GM23338 (cell line): ENCODE data around the gene CHST11. TPM values are rescaled to one million over a fixed set of nuclear protein-coding genes. Genes with fewer than 3 reads are reported as not detected.

Source experiments
- ATAC-seq: fragments of 200-7000 bp; cut with Tn5 transposase; 3 replicates; pipeline ENCODE4 v1.9.1; 2020
- DNase-seq: peaks from one replicate; pipeline ENCODE4 v3.0.0-alpha.2; 2015; ENCODE audit warnings: low spot score
- H2AFZ ChIP-seq: fragments of 200-600 bp; sonication (generic); 2 replicates; pipeline ENCODE4 v1.8.0; 2016; ENCODE audit warnings: antibody characterized with exemption, mild to moderate bottlenecking, moderate library complexity
- H3F3A ChIP-seq: fragments of 200-600 bp; sonication (generic); replicated peaks from 2 replicates; pipeline ENCODE4 v1.8.0; 2017; ENCODE audit warnings: antibody characterized with exemption, mixed run types, low read depth
- H3K27ac ChIP-seq: fragments of 200-600 bp; sonication (generic); 2 replicates; pipeline ENCODE4 v1.6.1; 2016; ENCODE audit warnings: low read depth
- H3K27me3 ChIP-seq: fragments of 200-600 bp; sonication (generic); 2 replicates; pipeline ENCODE4 v1.8.0; 2016; ENCODE audit warnings: mild to moderate bottlenecking, mixed run types, moderate library complexity; ENCODE audit not compliant: insufficient read depth
- H3K36me3 ChIP-seq: fragments of 200-600 bp; sonication (generic); 2 replicates; pipeline ENCODE4 v1.8.0; 2016; ENCODE audit warnings: mild to moderate bottlenecking; ENCODE audit not compliant: insufficient read depth
- H3K4me1 ChIP-seq: fragments of 200-600 bp; sonication (generic); 2 replicates; pipeline ENCODE4 v1.8.0; 2016; ENCODE audit warnings: mild to moderate bottlenecking, moderate library complexity; ENCODE audit not compliant: insufficient read depth
- H3K4me2 ChIP-seq: fragments of 200-600 bp; sonication (generic); 2 replicates; pipeline ENCODE4 v1.7.1; 2017; ENCODE audit warnings: mixed run types
- H3K4me3 ChIP-seq: fragments of 200-600 bp; sonication (generic); 2 replicates; pipeline ENCODE4 v1.6.1; 2016; ENCODE audit warnings: mixed run types
- H3K79me2 ChIP-seq: fragments of 200-600 bp; sonication (generic); replicated peaks from 2 replicates; pipeline ENCODE4 v1.8.0; 2017; ENCODE audit warnings: mild to moderate bottlenecking; ENCODE audit not compliant: insufficient read depth
- H3K9me2 ChIP-seq: fragments of 200-600 bp; sonication (generic); 2 replicates; pipeline ENCODE4 v1.8.0; 2017; ENCODE audit not compliant: insufficient read depth
- H4K20me1 ChIP-seq: fragments of 200-600 bp; sonication (generic); replicated peaks from 2 replicates; pipeline ENCODE4 v1.8.0; 2017; ENCODE audit warnings: mild to moderate bottlenecking; ENCODE audit not compliant: insufficient read depth
- H3K27ac Mint-ChIP-seq: 2 replicates; pipeline ENCODE4 v1.8.0; 2020; ENCODE audit warnings: inconsistent platforms, mild to moderate bottlenecking, moderate library complexity, mixed read lengths
- H3K27me3 Mint-ChIP-seq: 3 replicates; pipeline ENCODE4 v1.8.0; 2022; ENCODE audit warnings: low read depth, mild to moderate bottlenecking, moderate library complexity, mixed read lengths, inconsistent platforms; ENCODE audit not compliant: insufficient read depth, poor library complexity
- H3K36me3 Mint-ChIP-seq: 3 replicates; pipeline ENCODE4 v1.8.0; 2021; ENCODE audit warnings: low read depth, mild to moderate bottlenecking, inconsistent platforms, moderate library complexity, mixed read lengths
- H3K4me1 Mint-ChIP-seq: 3 replicates; pipeline ENCODE4 v1.8.0; 2020; ENCODE audit warnings: mild to moderate bottlenecking, inconsistent platforms, mixed read lengths
- H3K4me3 Mint-ChIP-seq: 3 replicates; pipeline ENCODE4 v1.8.0; 2021; ENCODE audit warnings: moderate library complexity, mild to moderate bottlenecking, inconsistent platforms, mixed read lengths
- H3K9me3 Mint-ChIP-seq: 3 replicates; pipeline ENCODE4 v1.8.0; 2020; ENCODE audit warnings: moderate library complexity, mild to moderate bottlenecking, inconsistent platforms, mixed read lengths
- CREB1 ChIP-seq: fragments of 250-450 bp; sonication (Bioruptor Pico); IDR thresholded peaks from 2 replicates; pipeline ENCODE4 v1.5.0; 2020; ENCODE audit warnings: low read depth, mild to moderate bottlenecking, moderate library complexity
- ETS1 ChIP-seq: IDR thresholded peaks from 2 replicates; pipeline ENCODE4 v1.6.1; 2016; ENCODE audit warnings: antibody characterized with exemption
- EZH2 ChIP-seq: fragments of 200-600 bp; sonication (generic); IDR thresholded peaks from one replicate; pipeline ENCODE4 v1.8.0; 2017; ENCODE audit warnings: antibody characterized with exemption, mild to moderate bottlenecking, low read depth; ENCODE audit not compliant: unreplicated experiment
- JUNB ChIP-seq: IDR thresholded peaks from one replicate; pipeline ENCODE4 v1.6.1; 2016; ENCODE audit warnings: antibody characterized with exemption; ENCODE audit not compliant: unreplicated experiment
- NANOG ChIP-seq: IDR thresholded peaks from 2 replicates; pipeline ENCODE4 v1.6.1; 2016; ENCODE audit warnings: antibody characterized with exemption, borderline replicate concordance
- POLR2AphosphoS5 ChIP-seq: IDR thresholded peaks from 2 replicates; pipeline ENCODE4 v1.6.1; 2016; ENCODE audit warnings: antibody characterized with exemption, low read depth
- STAT1 ChIP-seq: IDR thresholded peaks from one replicate; pipeline ENCODE4 v1.6.1; 2016; ENCODE audit warnings: antibody characterized with exemption; ENCODE audit not compliant: unreplicated experiment
- ZNF462 ChIP-seq: fragments of 250-450 bp; sonication (Bioruptor Pico); IDR thresholded peaks from 2 replicates; pipeline ENCODE4 v1.5.0; 2020; ENCODE audit warnings: mild to moderate bottlenecking, moderate library complexity
- polyA plus RNA-seq: library from polyadenylated mRNA; unstranded; fragments of >200 nt; fragmentation: Nextera tagmentation; extraction: Ambion mirVana; gene quantifications from 2 replicates; pipeline ENCODE4 v1.2.1, GENCODE V29; 2016
- total RNA-seq: library from RNA; depleted of rRNA; stranded (reverse); fragments of >200 nt; shearing (Covaris generic); gene quantifications from 2 replicates; pipeline ENCODE4 v1.2.3, GENCODE V29; 2014
- TF ChIP-seq, protein P1 (sequence below): IDR thresholded peaks from one replicate; pipeline ENCODE4 v1.6.1; 2018; ENCODE audit warnings: antibody characterized with exemption; ENCODE audit not compliant: unreplicated experiment
- TF ChIP-seq, protein P2 (sequence below), 2 experiments: fragments of 200-600 bp in 1 of 2; sonication (generic) in 1 of 2; conservative IDR thresholded peaks; 2 replicates each; pipeline versions ENCODE4 v1.5.1 to v1.6.1; 2016 to 2017; ENCODE audit warnings: antibody characterized with exemption in 2 of 2, low read depth in 2 of 2, mild to moderate bottlenecking in 2 of 2, moderate library complexity in 1 of 2

CHST11 gene
- total and polyA plus RNA-seq, 2 experiments from 2014 or later = 7.7 to 25.7 TPM

GRCh38 chr12:104793968-104794367, 337.2 kb downstream of the CHST11 start:
- H3K9me3 Mint-ChIP-seq = no peaks in the 10 kb centered on the region
- H3K4me3 Mint-ChIP-seq = no peak overlapping the region
- no peaks in the 10 kb centered on the region for H3K36me3 Mint-ChIP-seq
- TF ChIP-seq, protein P1, sequence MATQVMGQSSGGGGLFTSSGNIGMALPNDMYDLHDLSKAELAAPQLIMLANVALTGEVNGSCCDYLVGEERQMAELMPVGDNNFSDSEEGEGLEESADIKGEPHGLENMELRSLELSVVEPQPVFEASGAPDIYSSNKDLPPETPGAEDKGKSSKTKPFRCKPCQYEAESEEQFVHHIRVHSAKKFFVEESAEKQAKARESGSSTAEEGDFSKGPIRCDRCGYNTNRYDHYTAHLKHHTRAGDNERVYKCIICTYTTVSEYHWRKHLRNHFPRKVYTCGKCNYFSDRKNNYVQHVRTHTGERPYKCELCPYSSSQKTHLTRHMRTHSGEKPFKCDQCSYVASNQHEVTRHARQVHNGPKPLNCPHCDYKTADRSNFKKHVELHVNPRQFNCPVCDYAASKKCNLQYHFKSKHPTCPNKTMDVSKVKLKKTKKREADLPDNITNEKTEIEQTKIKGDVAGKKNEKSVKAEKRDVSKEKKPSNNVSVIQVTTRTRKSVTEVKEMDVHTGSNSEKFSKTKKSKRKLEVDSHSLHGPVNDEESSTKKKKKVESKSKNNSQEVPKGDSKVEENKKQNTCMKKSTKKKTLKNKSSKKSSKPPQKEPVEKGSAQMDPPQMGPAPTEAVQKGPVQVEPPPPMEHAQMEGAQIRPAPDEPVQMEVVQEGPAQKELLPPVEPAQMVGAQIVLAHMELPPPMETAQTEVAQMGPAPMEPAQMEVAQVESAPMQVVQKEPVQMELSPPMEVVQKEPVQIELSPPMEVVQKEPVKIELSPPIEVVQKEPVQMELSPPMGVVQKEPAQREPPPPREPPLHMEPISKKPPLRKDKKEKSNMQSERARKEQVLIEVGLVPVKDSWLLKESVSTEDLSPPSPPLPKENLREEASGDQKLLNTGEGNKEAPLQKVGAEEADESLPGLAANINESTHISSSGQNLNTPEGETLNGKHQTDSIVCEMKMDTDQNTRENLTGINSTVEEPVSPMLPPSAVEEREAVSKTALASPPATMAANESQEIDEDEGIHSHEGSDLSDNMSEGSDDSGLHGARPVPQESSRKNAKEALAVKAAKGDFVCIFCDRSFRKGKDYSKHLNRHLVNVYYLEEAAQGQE = no peak
- TF ChIP-seq POLR2AphosphoS5 (no peak), CREB1 (no peak), JUNB (no peak), NANOG (no peak), STAT1 (no peak)
- H3K27me3 Mint-ChIP-seq = peaks cover 3% of the 10 kb centered on the region
- Histone ChIP-seq H2AFZ (no peak overlapping the region), H3K27ac (no peak overlapping the region), H4K20me1 (no peaks in the 10 kb centered on the region), H3K4me1 (peaks cover 6% of the 10 kb centered on the region), H3K9me2 (no peaks in the 10 kb centered on the region), H3K4me3 (no peak overlapping the region), H3K79me2 (no peaks in the 10 kb centered on the region), H3K4me2 (no peak overlapping the region), H3F3A (peaks cover 3% of the 10 kb centered on the region; the same call in 1 of the 2 replicates), H3K27me3 (no peaks in the 10 kb centered on the region), H3K36me3 (no peaks in the 10 kb centered on the region)
- no peak overlapping the region for H3K27ac Mint-ChIP-seq
- ATAC-seq (no peak), DNase-seq (no peak)
- H3K4me1 Mint-ChIP-seq = peaks cover 7% of the 10 kb centered on the region; the same call in 2 of the 3 replicates

- Histone ChIP-seq H2AFZ (no peak overlapping the region), H3K9me2 (no peaks in the 10 kb centered on the region), H3K27me3 (no peaks in the 10 kb centered on the region), H3F3A (no peaks in the 10 kb centered on the region), H3K36me3 (no peaks in the 10 kb centered on the region), H4K20me1 (no peaks in the 10 kb centered on the region), H3K4me2 (no peak overlapping the region), H3K4me3 (no peak overlapping the region), H3K4me1 (no peaks in the 10 kb centered on the region), H3K27ac (no peak overlapping the region), H3K79me2 (no peaks in the 10 kb centered on the region)
- Mint-ChIP-seq H3K4me1 (no peaks in the 10 kb centered on the region), H3K9me3 (no peaks in the 10 kb centered on the region), H3K4me3 (no peak overlapping the region), H3K36me3 (no peaks in the 10 kb centered on the region), H3K27ac (no peak overlapping the region), H3K27me3 (no peaks in the 10 kb centered on the region)
- DNase-seq (no peak), ATAC-seq (no peak)
- TF ChIP-seq NANOG (no peak), EZH2 (no peak), CREB1 (no peak), ZNF462 (no peak), ETS1 (no peak)
- TF ChIP-seq, protein P2, sequence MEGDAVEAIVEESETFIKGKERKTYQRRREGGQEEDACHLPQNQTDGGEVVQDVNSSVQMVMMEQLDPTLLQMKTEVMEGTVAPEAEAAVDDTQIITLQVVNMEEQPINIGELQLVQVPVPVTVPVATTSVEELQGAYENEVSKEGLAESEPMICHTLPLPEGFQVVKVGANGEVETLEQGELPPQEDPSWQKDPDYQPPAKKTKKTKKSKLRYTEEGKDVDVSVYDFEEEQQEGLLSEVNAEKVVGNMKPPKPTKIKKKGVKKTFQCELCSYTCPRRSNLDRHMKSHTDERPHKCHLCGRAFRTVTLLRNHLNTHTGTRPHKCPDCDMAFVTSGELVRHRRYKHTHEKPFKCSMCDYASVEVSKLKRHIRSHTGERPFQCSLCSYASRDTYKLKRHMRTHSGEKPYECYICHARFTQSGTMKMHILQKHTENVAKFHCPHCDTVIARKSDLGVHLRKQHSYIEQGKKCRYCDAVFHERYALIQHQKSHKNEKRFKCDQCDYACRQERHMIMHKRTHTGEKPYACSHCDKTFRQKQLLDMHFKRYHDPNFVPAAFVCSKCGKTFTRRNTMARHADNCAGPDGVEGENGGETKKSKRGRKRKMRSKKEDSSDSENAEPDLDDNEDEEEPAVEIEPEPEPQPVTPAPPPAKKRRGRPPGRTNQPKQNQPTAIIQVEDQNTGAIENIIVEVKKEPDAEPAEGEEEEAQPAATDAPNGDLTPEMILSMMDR (conservative IDR thresholded peaks at IDR 0.05; ENCODE audit: low read depth in 2 of 2) = no peak
Observed at GRCh38 chr12:104796475-104796862, 339.7 kb downstream of the CHST11 start.
